Endodermal cell (in vitro differentiated cells): ENCODE measurements around the gene MIA3. TPM values are rescaled to one million over a fixed set of nuclear protein-coding genes. Genes with fewer than 3 reads are reported as not detected.

Experiments used
- DNase-seq: peaks from one replicate; pipeline ENCODE4 v3.0.0-alpha.2; 2017
- H3K27ac ChIP-seq: 2 replicates; pipeline ENCODE4 v1.5.1; 2013; ENCODE audit warnings: mild to moderate bottlenecking, low read depth, low read length, moderate library complexity
- H3K27me3 ChIP-seq: 2 replicates; pipeline ENCODE4 v1.6.1; 2013; ENCODE audit warnings: mild to moderate bottlenecking, low read length, moderate library complexity; ENCODE audit not compliant: insufficient read depth, control insufficient read depth, poor library complexity, severe bottlenecking
- H3K36me3 ChIP-seq: 2 replicates; pipeline ENCODE4 v1.7.0; 2013; ENCODE audit warnings: mild to moderate bottlenecking, low read length, moderate library complexity; ENCODE audit not compliant: control insufficient read depth, insufficient read depth
- H3K4me1 ChIP-seq: one replicate; pipeline ENCODE4 v1.7.0; 2013; ENCODE audit warnings: low read length; ENCODE audit not compliant: control insufficient read depth, insufficient read depth
- H3K4me3 ChIP-seq: 2 replicates; pipeline ENCODE4 v1.5.1; 2013; ENCODE audit warnings: mild to moderate bottlenecking, low read length, moderate library complexity
- H3K9ac ChIP-seq: 2 replicates; pipeline ENCODE4 v1.6.1; 2013; ENCODE audit warnings: mild to moderate bottlenecking, low read length, moderate library complexity; ENCODE audit not compliant: poor library complexity, severe bottlenecking; ENCODE audit errors: extremely low read depth
- H3K9me3 ChIP-seq: 2 replicates; pipeline ENCODE4 v1.6.1; 2013; ENCODE audit warnings: mild to moderate bottlenecking, low read length, moderate library complexity; ENCODE audit not compliant: control insufficient read depth
- H3K27ac Mint-ChIP-seq: 2 replicates; pipeline ENCODE4 v1.8.0; 2020; ENCODE audit warnings: mixed read lengths
- H3K27me3 Mint-ChIP-seq: 2 replicates; pipeline ENCODE4 v1.8.0; 2021; ENCODE audit warnings: mild to moderate bottlenecking, mixed read lengths; ENCODE audit not compliant: insufficient read depth
- H3K36me3 Mint-ChIP-seq: 2 replicates; pipeline ENCODE4 v1.8.0; 2020; ENCODE audit warnings: low read depth, mixed read lengths
- H3K4me1 Mint-ChIP-seq: 2 replicates; pipeline ENCODE4 v1.8.0; 2020; ENCODE audit warnings: mixed read lengths
- H3K4me3 Mint-ChIP-seq: 2 replicates; pipeline ENCODE4 v1.8.0; 2020; ENCODE audit warnings: mild to moderate bottlenecking, moderate library complexity, mixed read lengths
- H3K9me3 Mint-ChIP-seq: 2 replicates; pipeline ENCODE4 v1.8.0; 2020; ENCODE audit warnings: mild to moderate bottlenecking, mixed read lengths
- WGBS, 2 experiments: methylation state at CpG; one replicate each; pipeline versions ENCODE4 v1.1.5 to v1.1.7; 2013; ENCODE audit warnings: missing lambda C conversion rate in 2 of 2, mixed read lengths in 1 of 2; ENCODE audit not compliant: insufficient coverage in 1 of 2, insufficient read length in 1 of 2; 5-methylcytosine and 5-hydroxymethylcytosine counted together
- total RNA-seq, 2 donors: library from RNA; stranded (reverse); fragmentation: NEBNext Ultra II Directional in 1 of 2; extraction: Animal tissue kit (Norgen Biotek cat#: 25700) in 1 of 2; gene quantifications; 2 replicates in 1 of 2; 3 replicates in 1 of 2; pipeline ENCODE4 v1.2.1, GENCODE V29; 2021
- TF ChIP-seq, protein P1 (sequence below): fragments of 200-600 bp; sonication (generic); conservative IDR thresholded peaks from 2 replicates; pipeline ENCODE4 v1.5.0; 2021; ENCODE audit warnings: antibody characterized with exemption, mild to moderate bottlenecking

MIA3 gene
- total RNA-seq, 2 donors from 2014 or later: 69.9 to 76.8 TPM

DNA sequence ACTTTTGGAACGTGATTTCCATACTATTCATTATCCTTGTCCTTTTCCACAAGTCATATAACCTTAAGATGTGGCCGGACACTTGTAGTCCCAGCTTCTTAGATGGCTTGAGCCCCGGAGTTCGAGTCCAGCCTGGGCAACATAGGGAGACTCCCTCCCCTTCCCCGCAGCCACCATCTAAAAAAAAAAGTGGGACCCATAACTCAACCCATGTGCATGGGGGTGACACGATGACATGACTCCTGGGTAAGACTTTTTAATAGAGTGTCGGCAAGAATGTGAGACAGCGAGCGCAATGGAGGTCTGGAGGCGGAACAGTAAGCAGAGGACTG, 25.7 kb downstream of the MIA3 start:
- peaks cover 23% of the 10 kb centered on the region for H3K36me3 Mint-ChIP-seq
- H3K4me1 Mint-ChIP-seq: peaks cover 9% of the 10 kb centered on the region

DNA sequence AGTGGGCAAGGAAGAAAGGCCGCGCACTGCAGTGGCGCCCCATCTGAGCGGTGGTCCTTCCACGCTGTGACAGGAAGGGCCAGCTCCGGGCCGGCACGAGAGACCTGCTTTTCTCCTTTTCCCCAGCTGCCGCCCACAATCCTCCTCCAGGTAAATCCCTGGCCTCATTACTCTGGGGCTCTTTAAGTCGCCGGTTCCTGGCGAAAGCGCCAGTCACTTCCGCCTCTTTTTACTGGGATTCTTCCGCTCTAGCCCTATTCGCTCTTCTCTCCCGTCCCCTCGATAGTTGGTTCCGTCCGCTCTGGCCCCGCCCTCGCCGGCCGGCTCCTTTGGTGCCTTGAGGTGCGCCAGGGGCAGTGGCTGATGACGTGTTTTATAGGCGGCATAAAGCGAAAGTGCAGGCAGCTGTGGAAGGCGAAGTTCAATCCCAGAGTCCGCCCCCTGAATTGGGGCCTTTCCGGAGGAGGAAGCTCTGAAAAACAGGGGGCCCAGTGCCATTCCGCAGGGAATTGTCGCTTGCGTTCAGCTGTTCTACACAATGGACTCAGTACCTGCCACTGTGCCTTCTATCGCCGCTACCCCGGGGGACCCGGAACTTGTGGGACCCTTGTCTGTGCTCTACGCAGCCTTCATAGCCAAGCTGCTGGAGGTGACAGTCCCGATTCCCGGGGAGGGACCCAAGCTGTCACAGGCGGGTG, 26.2 kb downstream of the MIA3 start:
- Mint-ChIP-seq H3K4me1 (peaks cover 9% of the 10 kb centered on the region), H3K36me3 (peaks cover 21% of the 10 kb centered on the region), H3K27me3 (no peaks in the 10 kb centered on the region), H3K4me3 (peak overlapping the region; percentile 82), H3K27ac (peak overlapping the region; percentile 96), H3K9me3 (no peaks in the 10 kb centered on the region)
- TF ChIP-seq, protein P1, sequence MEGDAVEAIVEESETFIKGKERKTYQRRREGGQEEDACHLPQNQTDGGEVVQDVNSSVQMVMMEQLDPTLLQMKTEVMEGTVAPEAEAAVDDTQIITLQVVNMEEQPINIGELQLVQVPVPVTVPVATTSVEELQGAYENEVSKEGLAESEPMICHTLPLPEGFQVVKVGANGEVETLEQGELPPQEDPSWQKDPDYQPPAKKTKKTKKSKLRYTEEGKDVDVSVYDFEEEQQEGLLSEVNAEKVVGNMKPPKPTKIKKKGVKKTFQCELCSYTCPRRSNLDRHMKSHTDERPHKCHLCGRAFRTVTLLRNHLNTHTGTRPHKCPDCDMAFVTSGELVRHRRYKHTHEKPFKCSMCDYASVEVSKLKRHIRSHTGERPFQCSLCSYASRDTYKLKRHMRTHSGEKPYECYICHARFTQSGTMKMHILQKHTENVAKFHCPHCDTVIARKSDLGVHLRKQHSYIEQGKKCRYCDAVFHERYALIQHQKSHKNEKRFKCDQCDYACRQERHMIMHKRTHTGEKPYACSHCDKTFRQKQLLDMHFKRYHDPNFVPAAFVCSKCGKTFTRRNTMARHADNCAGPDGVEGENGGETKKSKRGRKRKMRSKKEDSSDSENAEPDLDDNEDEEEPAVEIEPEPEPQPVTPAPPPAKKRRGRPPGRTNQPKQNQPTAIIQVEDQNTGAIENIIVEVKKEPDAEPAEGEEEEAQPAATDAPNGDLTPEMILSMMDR: no peak
- peaks cover 37% of the 10 kb centered on the region for H3K36me3 ChIP-seq
- H3K4me1 ChIP-seq: no peaks in the 10 kb centered on the region
- 0% methylated on average over 18 to 42 of the region's 42 CpGs for WGBS, 2 experiments
- H3K27ac ChIP-seq: peak overlapping the region; percentile 78
- H3K9me3 ChIP-seq: no peaks in the 10 kb centered on the region
- no peaks in the 10 kb centered on the region for H3K27me3 ChIP-seq
- peak overlapping the region; percentile 86 for H3K9ac ChIP-seq
- peak overlapping the region; percentile 97 for H3K4me3 ChIP-seq
- DNase-seq: peak; percentile 100

More for the DNA sequence above, 25.7 kb downstream of the MIA3 start:
- Mint-ChIP-seq H3K9me3 (no peaks in the 10 kb centered on the region), H3K27me3 (no peaks in the 10 kb centered on the region), H3K27ac (peak overlapping the region; percentile 96), H3K4me3 (peak overlapping the region; percentile 82)
- peak overlapping the region; percentile 86 for H3K9ac ChIP-seq
- peak overlapping the region; percentile 78 for H3K27ac ChIP-seq
- H3K36me3 ChIP-seq: peaks cover 42% of the 10 kb centered on the region
- TF ChIP-seq, protein P1: no peak
- no peaks in the 10 kb centered on the region for H3K4me1 ChIP-seq
- no peaks in the 10 kb centered on the region for H3K27me3 ChIP-seq
- H3K4me3 ChIP-seq: peak overlapping the region; percentile 97
- no peak for DNase-seq
- no peaks in the 10 kb centered on the region for H3K9me3 ChIP-seq
- WGBS, 2 experiments: 32 to 41% methylated on average over 5 to 10 of the region's 10 CpGs

DNA sequence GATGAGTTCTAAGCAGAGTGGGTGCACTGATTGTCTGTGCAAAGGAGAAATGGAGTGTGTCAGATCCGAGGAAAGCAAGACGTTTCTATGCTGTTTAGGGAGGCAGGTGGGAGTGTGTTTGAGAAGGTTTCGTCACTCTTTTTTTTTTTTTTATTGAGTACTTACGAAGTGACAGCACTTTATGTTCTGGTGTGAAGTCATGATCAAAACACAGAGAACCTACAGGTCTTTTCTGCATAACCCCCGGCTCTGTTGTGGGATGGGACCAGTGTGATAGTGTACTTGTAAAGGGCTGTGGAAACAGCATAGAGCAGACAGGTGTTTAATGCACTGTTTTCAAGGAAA, 26.7 kb downstream of the MIA3 start:
- no peaks in the 10 kb centered on the region for H3K27me3 Mint-ChIP-seq
- Histone ChIP-seq H3K9ac (peak overlapping the region; percentile 86), H3K27me3 (no peaks in the 10 kb centered on the region), H3K36me3 (peaks cover 35% of the 10 kb centered on the region), H3K4me3 (peak overlapping the region; percentile 97), H3K9me3 (no peaks in the 10 kb centered on the region), H3K27ac (peak overlapping the region; percentile 68), H3K4me1 (no peaks in the 10 kb centered on the region)
- H3K4me3 Mint-ChIP-seq: peak overlapping the region; percentile 82
- peaks cover 9% of the 10 kb centered on the region for H3K4me1 Mint-ChIP-seq
- no peak for DNase-seq
- TF ChIP-seq, protein P1: no peak
- H3K36me3 Mint-ChIP-seq: peaks cover 18% of the 10 kb centered on the region
- no peaks in the 10 kb centered on the region for H3K9me3 Mint-ChIP-seq
- H3K27ac Mint-ChIP-seq: peak overlapping the region; percentile 96
- WGBS, 2 experiments: 19 to 26% methylated on average over 5 of the region's 5 CpGs
